HG02981 (cell line): ENCODE measurements around the gene GABBR2.
A peak's percentile ranks its signal among the peaks of the same experiment; 100 is the strongest.

Experiments
- ATAC-seq: cut with Tn5 transposase; IDR thresholded peaks from one replicate; pipeline ENCODE4 v1.9.1; 2021; ENCODE audit warnings: mild to moderate bottlenecking, moderate library complexity; ENCODE audit not compliant: unreplicated experiment

Gene GABBR2

GRCh38 chr9:98378206-98378780, 330.4 kb downstream of the GABBR2 start:
- no peak for ATAC-seq

- peak; percentile 60 for ATAC-seq
Observed at GRCh38 chr9:98375138-98375726, 333.5 kb downstream of the GABBR2 start.

- ATAC-seq = no peak
Observed at GRCh38 chr9:98374385-98375051, 334.2 kb downstream of the GABBR2 start.

GRCh38 chr9:98373609-98374008, 335.1 kb downstream of the GABBR2 start:
- ATAC-seq = no peak

- ATAC-seq = no peak
Observed at GRCh38 chr9:98372077-98372836, 336.5 kb downstream of the GABBR2 start.

GRCh38 chr9:98370976-98371315, 337.8 kb downstream of the GABBR2 start:
- ATAC-seq = no peak

- ATAC-seq = no peak
Observed at GRCh38 chr9:98370300-98370975, 338.3 kb downstream of the GABBR2 start.

- no peak for ATAC-seq
Observed at GRCh38 chr9:98369896-98370295, 338.8 kb downstream of the GABBR2 start.

- ATAC-seq = no peak
Observed at GRCh38 chr9:98369471-98369870, 339.3 kb downstream of the GABBR2 start.

GRCh38 chr9:98369066-98369425, 339.7 kb downstream of the GABBR2 start:
- ATAC-seq = no peak

GRCh38 chr9:98368366-98369065, 340.2 kb downstream of the GABBR2 start:
- no peak for ATAC-seq

GRCh38 chr9:98367923-98368322, 340.8 kb downstream of the GABBR2 start:
- ATAC-seq = no peak

- no peak for ATAC-seq
Observed at GRCh38 chr9:98367371-98367900, 341.3 kb downstream of the GABBR2 start.

GRCh38 chr9:98365781-98366180, 343.0 kb downstream of the GABBR2 start:
- no peak for ATAC-seq

- no peak for ATAC-seq
Observed at GRCh38 chr9:98365227-98365669, 343.5 kb downstream of the GABBR2 start.

- no peak for ATAC-seq
Observed at GRCh38 chr9:98364086-98364485, 344.6 kb downstream of the GABBR2 start.

- no peak for ATAC-seq
Observed at GRCh38 chr9:98363644-98364043, 345.1 kb downstream of the GABBR2 start.

- ATAC-seq = no peak
Observed at GRCh38 chr9:98362624-98363252, 346.0 kb downstream of the GABBR2 start.

- ATAC-seq = no peak
Observed at GRCh38 chr9:98361645-98362044, 347.1 kb downstream of the GABBR2 start.

GRCh38 chr9:98360176-98360708, 348.5 kb downstream of the GABBR2 start:
- ATAC-seq = no peak
